C1 segment of cervical spinal cord (tissue), 14 donors: Measurements from ENCODE around the gene RASL10B.

Source experiments
- DNase-seq, 14 donors: peaks; one replicate each; lab custom pipeline; 2025; lab: John Stamatoyannopoulos, UW

RASL10B gene

GRCh38 chr17:35764123-35764991 lies 32.9 kb downstream of the RASL10B start:
- DNase-seq, result peak in 13 of 14 donors; percentile 31 to 81 (median 64)

- no peak for DNase-seq
These were observed 33.8 kb downstream of the RASL10B start for GRCh38 chr17:35765086-35765710.

GRCh38 chr17:35765756-35766488 lies 34.5 kb downstream of the RASL10B start:
- no peak for DNase-seq

- DNase-seq, result no peak
These were observed 35.0 kb downstream of the RASL10B start for GRCh38 chr17:35766489-35766877.

GRCh38 chr17:35766903-35767510 lies 35.6 kb downstream of the RASL10B start:
- no peak for DNase-seq

GRCh38 chr17:35768797-35769196 lies 37.4 kb downstream of the RASL10B start:
- no peak for DNase-seq

- no peak for DNase-seq
These were observed 38.6 kb downstream of the RASL10B start for GRCh38 chr17:35769895-35770486.

- no peak for DNase-seq
These were observed 41.7 kb downstream of the RASL10B start for GRCh38 chr17:35773129-35773528.

GRCh38 chr17:35773679-35774425 lies 42.4 kb downstream of the RASL10B start:
- DNase-seq, result no peak

- DNase-seq, result peak in 7 of 14 donors; percentile 12 to 69 (median 27)
These were observed 43.1 kb downstream of the RASL10B start for GRCh38 chr17:35774499-35774898.

GRCh38 chr17:35775039-35775438 lies 43.6 kb downstream of the RASL10B start:
- peak in 1 of 14 donors; percentile 40 for DNase-seq

GRCh38 chr17:35775583-35775982 lies 44.1 kb downstream of the RASL10B start:
- no peak for DNase-seq

- no peak for DNase-seq
These were observed 47.3 kb downstream of the RASL10B start for GRCh38 chr17:35778641-35779196.

- no peak for DNase-seq
These were observed 49.5 kb downstream of the RASL10B start for GRCh38 chr17:35780950-35781349.

- no peak for DNase-seq
These were observed 53.5 kb downstream of the RASL10B start for GRCh38 chr17:35784895-35785294.

GRCh38 chr17:35786941-35787432 lies 55.5 kb downstream of the RASL10B start:
- DNase-seq, result no peak

GRCh38 chr17:35788477-35789368 lies 57.3 kb downstream of the RASL10B start:
- peak in 1 of 14 donors; percentile 9 for DNase-seq

- DNase-seq, result no peak
These were observed 59.4 kb downstream of the RASL10B start for GRCh38 chr17:35790841-35791240.

GRCh38 chr17:35791681-35792350 lies 60.4 kb downstream of the RASL10B start:
- DNase-seq, result no peak
